Erythroblast (primary cell): ENCODE results near the gene P2RX7.

Experiments
- GATA1 ChIP-seq: IDR thresholded peaks from 2 replicates; pipeline ENCODE4 v1.6.1; 2011; ENCODE audit warnings: low read depth, mild to moderate bottlenecking, control low read depth, low read length, moderate library complexity
- POLR2A ChIP-seq: IDR thresholded peaks from 2 replicates; pipeline ENCODE4 v1.6.1; 2011; ENCODE audit warnings: mild to moderate bottlenecking, low read length

DNA sequence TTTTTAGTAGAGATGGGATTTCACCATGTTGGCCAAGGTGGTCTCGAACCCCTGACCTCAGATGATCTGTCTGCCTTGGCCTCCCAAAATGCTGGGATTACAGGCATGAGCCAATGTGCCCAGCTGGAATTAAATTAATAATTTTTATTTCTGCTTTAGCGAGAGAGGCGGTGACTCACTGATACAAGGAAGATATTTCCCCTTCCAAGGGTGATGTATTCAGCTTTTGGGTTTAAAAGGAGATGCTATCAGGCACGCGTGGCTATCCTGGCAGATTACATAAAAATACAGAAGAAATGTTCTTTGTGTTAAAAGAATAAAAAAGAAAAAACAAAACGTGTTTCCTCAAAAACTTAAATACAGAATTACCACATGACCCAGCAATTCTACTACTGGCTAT, 12.4 kb upstream of the P2RX7 start:
- no peak for TF ChIP-seq POLR2A
- no peak for TF ChIP-seq GATA1
